ENCODE results near the gene KATNA1.

KATNA1 gene

DNA sequence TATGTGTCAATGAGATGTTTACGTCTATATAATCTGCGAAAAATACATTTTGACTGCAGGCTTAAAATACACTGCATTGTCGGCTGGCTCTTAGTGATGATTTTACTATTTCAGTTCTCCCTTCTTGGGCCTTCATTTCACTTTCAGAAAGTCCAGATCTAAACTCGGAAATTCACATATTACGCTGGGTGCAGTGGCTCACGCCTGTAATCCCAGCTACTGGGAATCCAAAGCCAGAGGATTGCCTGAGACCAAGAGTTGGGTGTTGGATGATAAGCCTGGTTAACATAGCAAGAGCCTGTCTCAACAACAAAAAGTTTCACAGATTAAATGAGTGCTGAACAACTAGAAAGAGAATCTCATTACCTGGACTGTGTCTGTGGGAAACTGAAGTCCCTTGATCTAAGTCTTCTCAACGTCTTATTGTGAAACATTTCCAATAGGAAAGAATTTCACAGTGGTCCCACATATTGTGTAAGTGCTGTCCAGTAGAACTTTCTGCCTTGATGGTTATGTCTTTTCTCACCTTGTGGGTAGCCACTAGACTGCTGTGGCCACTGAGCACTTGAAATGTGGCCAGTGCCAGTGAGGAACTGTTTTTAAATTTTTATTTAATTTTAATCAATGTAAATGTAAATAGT lies 80.4 kb downstream of the KATNA1 start:
- H3K4me1 ChIP-seq (ENCODE audit: insufficient read depth, low read length, severe bottlenecking): peaks cover 25% of the 10 kb centered on the region
- peak overlapping the region; percentile 8; the same call in 1 of the 2 replicates for H3K9ac ChIP-seq (ENCODE audit: low read length)
- no peaks in the 10 kb centered on the region for H3K27me3 ChIP-seq (ENCODE audit: insufficient read depth, low read length)

DNA sequence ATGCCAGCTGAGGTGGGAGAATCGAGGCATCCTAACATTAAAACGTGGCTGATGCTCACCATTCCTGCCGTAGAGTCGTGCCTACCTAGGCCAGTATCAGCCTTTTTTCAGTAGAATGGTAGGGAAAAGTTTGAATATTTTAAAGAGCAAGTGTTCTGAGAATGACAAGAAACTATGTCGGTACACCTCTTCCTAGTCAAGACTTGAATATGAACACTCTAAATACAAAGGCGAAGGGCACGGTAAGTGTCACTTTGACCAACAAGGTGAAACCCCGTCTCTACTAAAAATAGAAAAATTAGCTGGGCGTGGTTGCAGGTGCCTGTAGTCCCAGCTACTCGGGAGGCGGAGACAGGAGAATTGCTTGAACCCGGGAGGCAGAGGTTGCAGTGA lies 81.3 kb downstream of the KATNA1 start:
- Histone ChIP-seq H3K4me1 (ENCODE audit: insufficient read depth, low read length, severe bottlenecking) (peaks cover 25% of the 10 kb centered on the region), H3K9me3 (ENCODE audit: low read length) (no peaks in the 10 kb centered on the region), H4K20me1 (ENCODE audit: insufficient read depth, low read length) (no peaks in the 10 kb centered on the region), H3K9ac (ENCODE audit: low read length) (peak overlapping the region; percentile 99), H3K27me3 (ENCODE audit: insufficient read depth, low read length) (no peaks in the 10 kb centered on the region), H3K27ac (ENCODE audit: low read depth, low read length, poor library complexity, severe bottlenecking) (peak overlapping the region; percentile 40), H3K36me3 (ENCODE audit: insufficient read depth, low read length) (peaks cover 3% of the 10 kb centered on the region; the same call in 1 of the 2 replicates), H3F3A (ENCODE audit: insufficient read depth, low read length) (no peaks in the 10 kb centered on the region), H3K4me3 (ENCODE audit: low read depth, low read length, poor library complexity, severe bottlenecking) (peak overlapping the region; percentile 99), H3K79me2 (ENCODE audit: insufficient read depth, low read length) (peaks cover 38% of the 10 kb centered on the region), H3K9me2 (ENCODE audit: low read depth, low read length) (no peaks in the 10 kb centered on the region), H3K4me2 (ENCODE audit: low read length) (peak overlapping the region; percentile 61), H2AFZ (ENCODE audit: low read length) (no peak overlapping the region)
- no peak for TF ChIP-seq EZH2 (IDR thresholded peaks at IDR 0.05; ENCODE audit: borderline replicate concordance, low read length)
- TF ChIP-seq, protein P1, sequence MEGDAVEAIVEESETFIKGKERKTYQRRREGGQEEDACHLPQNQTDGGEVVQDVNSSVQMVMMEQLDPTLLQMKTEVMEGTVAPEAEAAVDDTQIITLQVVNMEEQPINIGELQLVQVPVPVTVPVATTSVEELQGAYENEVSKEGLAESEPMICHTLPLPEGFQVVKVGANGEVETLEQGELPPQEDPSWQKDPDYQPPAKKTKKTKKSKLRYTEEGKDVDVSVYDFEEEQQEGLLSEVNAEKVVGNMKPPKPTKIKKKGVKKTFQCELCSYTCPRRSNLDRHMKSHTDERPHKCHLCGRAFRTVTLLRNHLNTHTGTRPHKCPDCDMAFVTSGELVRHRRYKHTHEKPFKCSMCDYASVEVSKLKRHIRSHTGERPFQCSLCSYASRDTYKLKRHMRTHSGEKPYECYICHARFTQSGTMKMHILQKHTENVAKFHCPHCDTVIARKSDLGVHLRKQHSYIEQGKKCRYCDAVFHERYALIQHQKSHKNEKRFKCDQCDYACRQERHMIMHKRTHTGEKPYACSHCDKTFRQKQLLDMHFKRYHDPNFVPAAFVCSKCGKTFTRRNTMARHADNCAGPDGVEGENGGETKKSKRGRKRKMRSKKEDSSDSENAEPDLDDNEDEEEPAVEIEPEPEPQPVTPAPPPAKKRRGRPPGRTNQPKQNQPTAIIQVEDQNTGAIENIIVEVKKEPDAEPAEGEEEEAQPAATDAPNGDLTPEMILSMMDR (IDR thresholded peaks at IDR 0.05; ENCODE audit: low read length): no peak

More for the DNA sequence above, 80.4 kb downstream of the KATNA1 start:
- TF ChIP-seq, protein P1 (IDR thresholded peaks at IDR 0.05; ENCODE audit: low read length): no peak
- TF ChIP-seq EZH2 (IDR thresholded peaks at IDR 0.05; ENCODE audit: borderline replicate concordance, low read length): no peak
- Histone ChIP-seq H3K9me3 (ENCODE audit: low read length) (no peaks in the 10 kb centered on the region), H3K4me2 (ENCODE audit: low read length) (peak overlapping the region; percentile 61), H3K27ac (ENCODE audit: low read depth, low read length, poor library complexity, severe bottlenecking) (peak overlapping the region; percentile 40), H3K36me3 (ENCODE audit: insufficient read depth, low read length) (peaks cover 3% of the 10 kb centered on the region; the same call in 1 of the 2 replicates), H3K4me3 (ENCODE audit: low read depth, low read length, poor library complexity, severe bottlenecking) (peak overlapping the region; percentile 99), H4K20me1 (ENCODE audit: insufficient read depth, low read length) (no peaks in the 10 kb centered on the region), H3K79me2 (ENCODE audit: insufficient read depth, low read length) (peaks cover 45% of the 10 kb centered on the region), H2AFZ (ENCODE audit: low read length) (no peak overlapping the region), H3F3A (ENCODE audit: insufficient read depth, low read length) (no peaks in the 10 kb centered on the region), H3K9me2 (ENCODE audit: low read depth, low read length) (no peaks in the 10 kb centered on the region)

DNA sequence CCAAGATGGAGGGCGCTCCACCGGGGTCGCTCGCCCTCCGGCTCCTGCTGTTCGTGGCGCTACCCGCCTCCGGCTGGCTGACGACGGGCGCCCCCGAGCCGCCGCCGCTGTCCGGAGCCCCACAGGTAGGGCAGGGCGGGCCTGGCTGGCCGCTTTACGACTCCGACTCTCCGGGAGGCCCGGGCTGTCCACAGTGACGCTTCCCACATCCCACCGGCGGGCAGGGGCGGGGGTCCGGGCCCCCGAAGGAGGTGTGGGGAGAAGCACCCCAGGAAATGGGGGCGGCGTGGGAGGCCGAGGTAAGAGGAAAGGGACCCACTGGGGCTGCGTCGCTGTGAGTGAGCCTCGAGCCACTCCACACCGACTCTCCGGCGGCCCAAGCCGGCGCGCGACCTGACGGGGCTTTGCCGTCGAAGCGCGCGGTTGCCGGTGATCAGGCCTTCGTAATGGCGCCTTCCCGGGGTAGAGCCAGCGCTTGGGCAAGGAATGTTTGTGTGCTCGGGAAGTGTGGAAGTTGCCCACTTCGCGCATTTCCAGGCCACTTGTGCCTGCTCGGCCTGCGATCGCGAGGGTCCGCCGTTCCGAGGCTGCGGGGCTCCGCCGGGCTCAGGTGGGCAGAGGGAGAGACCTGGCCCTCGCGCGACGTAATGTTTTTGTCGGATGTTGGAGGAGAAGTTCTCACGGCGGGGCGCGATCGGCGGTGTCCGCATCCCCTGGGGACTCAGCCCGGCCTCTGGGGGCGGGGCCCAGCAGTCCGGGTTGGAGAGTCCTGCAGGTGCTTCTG lies 81.9 kb downstream of the KATNA1 start:
- Histone ChIP-seq H3K4me2 (ENCODE audit: low read length) (peak overlapping the region; percentile 61), H3K9me2 (ENCODE audit: low read depth, low read length) (no peaks in the 10 kb centered on the region), H3K27ac (ENCODE audit: low read depth, low read length, poor library complexity, severe bottlenecking) (peak overlapping the region; percentile 40), H3K79me2 (ENCODE audit: insufficient read depth, low read length) (peaks cover 36% of the 10 kb centered on the region), H3K4me1 (ENCODE audit: insufficient read depth, low read length, severe bottlenecking) (peaks cover 25% of the 10 kb centered on the region), H3F3A (ENCODE audit: insufficient read depth, low read length) (no peaks in the 10 kb centered on the region), H3K36me3 (ENCODE audit: insufficient read depth, low read length) (peaks cover 3% of the 10 kb centered on the region; the same call in 1 of the 2 replicates), H3K9ac (ENCODE audit: low read length) (peak overlapping the region; percentile 99), H2AFZ (ENCODE audit: low read length) (no peak overlapping the region), H3K27me3 (ENCODE audit: insufficient read depth, low read length) (no peaks in the 10 kb centered on the region), H3K9me3 (ENCODE audit: low read length) (no peaks in the 10 kb centered on the region), H3K4me3 (ENCODE audit: low read depth, low read length, poor library complexity, severe bottlenecking) (peak overlapping the region; percentile 99), H4K20me1 (ENCODE audit: insufficient read depth, low read length) (no peaks in the 10 kb centered on the region)
- no peak for TF ChIP-seq EZH2 (IDR thresholded peaks at IDR 0.05; ENCODE audit: borderline replicate concordance, low read length)
- TF ChIP-seq, protein P1 (IDR thresholded peaks at IDR 0.05; ENCODE audit: low read length): no peak
